Measurements from ENCODE around the gene BRSK2. TPM values are rescaled to one million over a fixed set of nuclear protein-coding genes. Genes with fewer than 3 reads are reported as not detected.
A peak's percentile ranks its signal among the peaks of the same experiment; 100 is the strongest.

The BRSK2 gene
- total and polyA plus RNA-seq, 9 of the 15 experiments (the other 6 are each of a cell fraction or from before 2014, with no cell fraction given): 0.06 to 0.52 (median 0.18) TPM; not detected in 5

DNA sequence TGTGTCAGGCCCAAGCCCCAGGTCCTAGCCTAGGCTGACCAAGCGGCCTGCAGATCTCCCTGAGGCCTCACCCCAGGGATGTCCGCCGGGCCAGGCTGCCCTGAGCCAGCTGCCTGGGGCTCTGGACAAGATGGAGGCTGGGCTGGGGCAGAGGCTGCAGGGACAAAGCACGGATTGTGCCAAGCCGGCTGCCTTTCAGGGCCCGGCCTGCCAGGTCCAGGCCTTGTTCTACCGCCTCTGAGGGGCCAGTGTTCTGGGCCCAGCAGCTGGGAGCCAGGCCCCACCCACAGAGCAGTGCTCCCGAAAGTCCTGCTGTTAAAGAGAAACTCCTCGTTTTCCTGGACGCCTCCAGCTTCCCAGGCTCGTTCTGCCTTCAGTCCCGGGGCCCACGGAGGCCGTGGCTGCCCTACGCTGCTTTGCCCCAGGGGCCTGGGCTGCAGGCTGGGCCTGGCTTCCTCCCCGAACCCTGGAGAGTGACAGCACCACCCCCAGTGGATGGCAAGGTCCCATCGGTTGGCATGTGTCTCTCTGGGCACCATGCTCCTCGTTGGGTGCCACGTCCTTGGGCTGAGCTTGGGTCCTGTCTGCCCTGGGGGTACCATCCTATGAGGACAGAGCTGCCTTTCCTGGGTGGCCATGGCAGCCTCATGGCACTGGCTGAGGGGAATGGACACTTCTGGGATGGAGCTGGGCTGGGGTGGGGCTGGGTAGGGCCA, 7.6 kb downstream of the BRSK2 start:
- in situ Hi-C loops (cut with MboI) (no loop called here), intact Hi-C loops (cut with micrococcal nuclease) (no loop called here)
- Histone ChIP-seq H3K9me3 (replicated peaks; ENCODE audit: control insufficient read depth, insufficient read depth, low read depth, low read length) (no peaks in the 10 kb centered on the region), H3K9me1 (ENCODE audit: control insufficient read depth, insufficient read depth, low read length) (no peaks in the 10 kb centered on the region), H3K4me1 (replicated peaks in 1 of 2; ENCODE audit: control insufficient read depth in 2 of 2, insufficient read depth in 2 of 2, low read length in 2 of 2) (peaks cover 0 to 32% of the 10 kb centered on the region in 2 experiments; a peak in 2 of 5 replicates), H3K27me3 (ENCODE audit: control insufficient read depth in 2 of 2, insufficient read depth in 2 of 2, low read length in 2 of 2) (peaks cover 0 to 52% of the 10 kb centered on the region in 2 experiments; a peak in 2 of 5 replicates), H2AFZ (ENCODE audit: low read depth, low read length) (no peak overlapping the region), H4K20me1 (replicated peaks; ENCODE audit: control insufficient read depth, insufficient read depth, low read length) (peaks cover 15% of the 10 kb centered on the region), H3K36me3 (ENCODE audit: control insufficient read depth, insufficient read depth, low read length) (no peaks in the 10 kb centered on the region), H3K9ac (ENCODE audit: insufficient read depth in 1 of 2, low read depth in 2 of 2, low read length in 2 of 2) (0 out of 4 replicates have a peak overlapping the region, but pooled peaks of 1 of the 2 experiments have one; percentile 7), H3K79me2 (ENCODE audit: control insufficient read depth, insufficient read depth, low read length) (no peaks in the 10 kb centered on the region), H3K4me3 (no peak overlapping the region), H3K4me2 (ENCODE audit: insufficient read depth, low read length) (no peak overlapping the region), H3K27ac (ENCODE audit: extremely low read depth, low read depth, low read length) (no peak overlapping the region)
- TF ChIP-seq GABPB1 (CRISPR knock-in tag; IDR thresholded peaks at IDR 0.05) (no peak), ZNF24 (IDR thresholded peaks at IDR 0.05) (no peak), ZSCAN29 (IDR thresholded peaks at IDR 0.05) (no peak), FOXJ3 (CRISPR knock-in tag; IDR thresholded peaks at IDR 0.05) (no peak), ZBTB7A (IDR thresholded peaks at IDR 0.05; ENCODE audit: borderline replicate concordance, control insufficient read depth, low read depth, low read length) (no peak)
- TF ChIP-seq, protein P1, sequence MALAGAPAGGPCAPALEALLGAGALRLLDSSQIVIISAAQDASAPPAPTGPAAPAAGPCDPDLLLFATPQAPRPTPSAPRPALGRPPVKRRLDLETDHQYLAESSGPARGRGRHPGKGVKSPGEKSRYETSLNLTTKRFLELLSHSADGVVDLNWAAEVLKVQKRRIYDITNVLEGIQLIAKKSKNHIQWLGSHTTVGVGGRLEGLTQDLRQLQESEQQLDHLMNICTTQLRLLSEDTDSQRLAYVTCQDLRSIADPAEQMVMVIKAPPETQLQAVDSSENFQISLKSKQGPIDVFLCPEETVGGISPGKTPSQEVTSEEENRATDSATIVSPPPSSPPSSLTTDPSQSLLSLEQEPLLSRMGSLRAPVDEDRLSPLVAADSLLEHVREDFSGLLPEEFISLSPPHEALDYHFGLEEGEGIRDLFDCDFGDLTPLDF (CRISPR knock-in tag; IDR thresholded peaks at IDR 0.05): no peak
- TF ChIP-seq, protein P2, sequence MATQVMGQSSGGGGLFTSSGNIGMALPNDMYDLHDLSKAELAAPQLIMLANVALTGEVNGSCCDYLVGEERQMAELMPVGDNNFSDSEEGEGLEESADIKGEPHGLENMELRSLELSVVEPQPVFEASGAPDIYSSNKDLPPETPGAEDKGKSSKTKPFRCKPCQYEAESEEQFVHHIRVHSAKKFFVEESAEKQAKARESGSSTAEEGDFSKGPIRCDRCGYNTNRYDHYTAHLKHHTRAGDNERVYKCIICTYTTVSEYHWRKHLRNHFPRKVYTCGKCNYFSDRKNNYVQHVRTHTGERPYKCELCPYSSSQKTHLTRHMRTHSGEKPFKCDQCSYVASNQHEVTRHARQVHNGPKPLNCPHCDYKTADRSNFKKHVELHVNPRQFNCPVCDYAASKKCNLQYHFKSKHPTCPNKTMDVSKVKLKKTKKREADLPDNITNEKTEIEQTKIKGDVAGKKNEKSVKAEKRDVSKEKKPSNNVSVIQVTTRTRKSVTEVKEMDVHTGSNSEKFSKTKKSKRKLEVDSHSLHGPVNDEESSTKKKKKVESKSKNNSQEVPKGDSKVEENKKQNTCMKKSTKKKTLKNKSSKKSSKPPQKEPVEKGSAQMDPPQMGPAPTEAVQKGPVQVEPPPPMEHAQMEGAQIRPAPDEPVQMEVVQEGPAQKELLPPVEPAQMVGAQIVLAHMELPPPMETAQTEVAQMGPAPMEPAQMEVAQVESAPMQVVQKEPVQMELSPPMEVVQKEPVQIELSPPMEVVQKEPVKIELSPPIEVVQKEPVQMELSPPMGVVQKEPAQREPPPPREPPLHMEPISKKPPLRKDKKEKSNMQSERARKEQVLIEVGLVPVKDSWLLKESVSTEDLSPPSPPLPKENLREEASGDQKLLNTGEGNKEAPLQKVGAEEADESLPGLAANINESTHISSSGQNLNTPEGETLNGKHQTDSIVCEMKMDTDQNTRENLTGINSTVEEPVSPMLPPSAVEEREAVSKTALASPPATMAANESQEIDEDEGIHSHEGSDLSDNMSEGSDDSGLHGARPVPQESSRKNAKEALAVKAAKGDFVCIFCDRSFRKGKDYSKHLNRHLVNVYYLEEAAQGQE (IDR thresholded peaks at IDR 0.05; ENCODE audit: borderline replicate concordance): no peak
- TF ChIP-seq, protein P2 (CRISPR knock-in tag; IDR thresholded peaks at IDR 0.05; ENCODE audit: low read depth): no peak
- FAIRE-seq (no peak), ATAC-seq (peak; percentile 17; the same call in 2 of the 3 replicates), DNase-seq (ENCODE audit: extremely low read depth in 1 of 4, low spot score in 3 of 4) (no peak)
- POLR2A ChIA-PET: interaction anchor here (0.6 to 1.4 kb wide), 3 partner anchors 10 to 139 kb away, joined by 3 to 4 read pairs (median 4); no protein-coding TSS in a partner anchor
- no TSS peak for BruUV-seq (replicated peaks)
- WGBS (ENCODE audit: insufficient coverage, low coverage, missing lambda C conversion rate): 9% methylated on average over 19 of the region's 19 CpGs
- CTCF ChIA-PET (ENCODE audit: low intra/inter-chr PET ratio): no interaction called here

Measured in K562 (cell line).